Stimulated activated CD4-positive, alpha-beta T cell treated with anti-CD3 and anti-CD28 coated beads, Interleukin-15, amount 100 ng/mL, for 48 hours (primary cell): ENCODE results near the gene ZDHHC20.

ENCODE experiments used
- DNase-seq, 2 donors: peaks; one replicate each; pipeline ENCODE4 v3.0.0-alpha.2; 2020; ENCODE audit warnings: low read depth in 2 of 2

Gene ZDHHC20

GRCh38 chr13:21326155-21327031 is 132.7 kb downstream of the ZDHHC20 start:
- peak in 1 of 2 donors; percentile 22 for DNase-seq

GRCh38 chr13:21324803-21325202 is 134.3 kb downstream of the ZDHHC20 start:
- no peak for DNase-seq

DNA sequence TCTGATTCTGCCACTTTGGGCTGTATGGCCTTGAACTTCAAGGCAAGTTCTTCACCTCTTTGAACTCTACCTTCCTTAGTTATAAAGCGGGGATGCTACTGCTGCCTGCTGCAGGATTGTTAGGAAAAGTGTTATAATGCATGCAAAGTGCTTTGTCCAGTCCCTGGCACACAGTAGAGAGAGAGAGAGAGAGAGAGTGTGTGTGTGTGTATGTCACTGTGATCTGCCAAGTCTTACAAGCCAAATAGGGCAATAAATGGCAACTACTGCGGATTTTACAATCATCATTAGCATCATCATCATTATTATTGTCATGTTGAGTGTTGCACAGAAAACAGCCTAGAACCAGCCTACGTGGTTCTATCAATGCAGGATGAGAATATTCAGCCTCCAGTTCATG is 136.1 kb downstream of the ZDHHC20 start:
- no peak for DNase-seq
